ENCODE measurements around the gene HSP90AB1. TPM values are rescaled to one million over a fixed set of nuclear protein-coding genes. Genes with fewer than 3 reads are reported as not detected.

HSP90AB1 gene
- polyA plus RNA-seq, 1 donor from 2014 or later: 522 TPM

DNA sequence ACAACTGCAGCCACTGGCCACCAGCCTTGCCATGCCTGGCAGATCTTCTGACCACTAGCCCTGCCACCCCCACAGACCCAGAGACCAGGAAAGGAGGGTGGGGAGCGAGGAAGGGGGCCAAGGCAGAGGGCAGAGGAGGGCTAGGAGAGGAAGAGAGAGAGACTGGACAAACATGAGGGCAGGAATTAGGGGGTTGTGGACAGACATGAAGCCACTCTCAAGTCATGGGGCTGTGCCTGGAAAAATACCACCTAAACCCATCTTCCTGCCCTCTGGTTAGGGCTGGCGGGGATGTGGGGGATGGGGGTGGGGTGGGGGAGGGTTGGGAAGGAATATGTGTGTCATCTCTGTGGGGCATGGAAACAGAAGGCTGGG lies 25.0 kb upstream of the HSP90AB1 start:
- Histone ChIP-seq H3K9me3 (ENCODE audit: low read length) (no peaks in the 10 kb centered on the region), H3K4me2 (ENCODE audit: low read length) (no peak overlapping the region), H3F3A (ENCODE audit: insufficient read depth, low read length, poor library complexity, severe bottlenecking) (no peaks in the 10 kb centered on the region), H3K4me3 (ENCODE audit: low read length) (no peak overlapping the region), H3K27me3 (ENCODE audit: insufficient read depth, low read depth, low read length) (peaks cover 4% of the 10 kb centered on the region), H3K79me2 (replicated peaks; ENCODE audit: insufficient read depth, low read length) (peaks cover 3% of the 10 kb centered on the region), H3K9ac (ENCODE audit: low read length) (no peak overlapping the region), H2AFZ (ENCODE audit: low read depth, low read length) (no peak overlapping the region), H3K36me3 (ENCODE audit: insufficient read depth, low read length) (no peaks in the 10 kb centered on the region), H3K27ac (ENCODE audit: low read length) (no peak overlapping the region), H3K9me2 (ENCODE audit: insufficient read depth, low read length) (no peaks in the 10 kb centered on the region), H4K20me1 (ENCODE audit: insufficient read depth) (no peaks in the 10 kb centered on the region)
- TF ChIP-seq EZH2 (IDR thresholded peaks at IDR 0.05; ENCODE audit: borderline replicate concordance, insufficient read depth, low read length, poor library complexity, severe bottlenecking): no peak
- no peak for TF ChIP-seq TAF1 (IDR thresholded peaks at IDR 0.05; ENCODE audit: low read depth)
- TF ChIP-seq, protein P1, sequence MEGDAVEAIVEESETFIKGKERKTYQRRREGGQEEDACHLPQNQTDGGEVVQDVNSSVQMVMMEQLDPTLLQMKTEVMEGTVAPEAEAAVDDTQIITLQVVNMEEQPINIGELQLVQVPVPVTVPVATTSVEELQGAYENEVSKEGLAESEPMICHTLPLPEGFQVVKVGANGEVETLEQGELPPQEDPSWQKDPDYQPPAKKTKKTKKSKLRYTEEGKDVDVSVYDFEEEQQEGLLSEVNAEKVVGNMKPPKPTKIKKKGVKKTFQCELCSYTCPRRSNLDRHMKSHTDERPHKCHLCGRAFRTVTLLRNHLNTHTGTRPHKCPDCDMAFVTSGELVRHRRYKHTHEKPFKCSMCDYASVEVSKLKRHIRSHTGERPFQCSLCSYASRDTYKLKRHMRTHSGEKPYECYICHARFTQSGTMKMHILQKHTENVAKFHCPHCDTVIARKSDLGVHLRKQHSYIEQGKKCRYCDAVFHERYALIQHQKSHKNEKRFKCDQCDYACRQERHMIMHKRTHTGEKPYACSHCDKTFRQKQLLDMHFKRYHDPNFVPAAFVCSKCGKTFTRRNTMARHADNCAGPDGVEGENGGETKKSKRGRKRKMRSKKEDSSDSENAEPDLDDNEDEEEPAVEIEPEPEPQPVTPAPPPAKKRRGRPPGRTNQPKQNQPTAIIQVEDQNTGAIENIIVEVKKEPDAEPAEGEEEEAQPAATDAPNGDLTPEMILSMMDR (IDR thresholded peaks at IDR 0.05; ENCODE audit: poor library complexity, severe bottlenecking): no peak
- no peak for TF ChIP-seq POLR2AphosphoS5 (IDR thresholded peaks at IDR 0.05)
- TF ChIP-seq MXI1 (conservative IDR thresholded peaks at IDR 0.05; ENCODE audit: poor library complexity, severe bottlenecking): no peak
- TF ChIP-seq, protein P2, sequence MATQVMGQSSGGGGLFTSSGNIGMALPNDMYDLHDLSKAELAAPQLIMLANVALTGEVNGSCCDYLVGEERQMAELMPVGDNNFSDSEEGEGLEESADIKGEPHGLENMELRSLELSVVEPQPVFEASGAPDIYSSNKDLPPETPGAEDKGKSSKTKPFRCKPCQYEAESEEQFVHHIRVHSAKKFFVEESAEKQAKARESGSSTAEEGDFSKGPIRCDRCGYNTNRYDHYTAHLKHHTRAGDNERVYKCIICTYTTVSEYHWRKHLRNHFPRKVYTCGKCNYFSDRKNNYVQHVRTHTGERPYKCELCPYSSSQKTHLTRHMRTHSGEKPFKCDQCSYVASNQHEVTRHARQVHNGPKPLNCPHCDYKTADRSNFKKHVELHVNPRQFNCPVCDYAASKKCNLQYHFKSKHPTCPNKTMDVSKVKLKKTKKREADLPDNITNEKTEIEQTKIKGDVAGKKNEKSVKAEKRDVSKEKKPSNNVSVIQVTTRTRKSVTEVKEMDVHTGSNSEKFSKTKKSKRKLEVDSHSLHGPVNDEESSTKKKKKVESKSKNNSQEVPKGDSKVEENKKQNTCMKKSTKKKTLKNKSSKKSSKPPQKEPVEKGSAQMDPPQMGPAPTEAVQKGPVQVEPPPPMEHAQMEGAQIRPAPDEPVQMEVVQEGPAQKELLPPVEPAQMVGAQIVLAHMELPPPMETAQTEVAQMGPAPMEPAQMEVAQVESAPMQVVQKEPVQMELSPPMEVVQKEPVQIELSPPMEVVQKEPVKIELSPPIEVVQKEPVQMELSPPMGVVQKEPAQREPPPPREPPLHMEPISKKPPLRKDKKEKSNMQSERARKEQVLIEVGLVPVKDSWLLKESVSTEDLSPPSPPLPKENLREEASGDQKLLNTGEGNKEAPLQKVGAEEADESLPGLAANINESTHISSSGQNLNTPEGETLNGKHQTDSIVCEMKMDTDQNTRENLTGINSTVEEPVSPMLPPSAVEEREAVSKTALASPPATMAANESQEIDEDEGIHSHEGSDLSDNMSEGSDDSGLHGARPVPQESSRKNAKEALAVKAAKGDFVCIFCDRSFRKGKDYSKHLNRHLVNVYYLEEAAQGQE (IDR thresholded peaks at IDR 0.05; ENCODE audit: borderline replicate concordance): no peak
- TF ChIP-seq RAD21 (conservative IDR thresholded peaks at IDR 0.05): no peak
- TF ChIP-seq EP300 (conservative IDR thresholded peaks at IDR 0.05; ENCODE audit: poor library complexity, severe bottlenecking): no peak
- no peak for TF ChIP-seq SMC3 (conservative IDR thresholded peaks at IDR 0.05; ENCODE audit: poor library complexity)

DNA sequence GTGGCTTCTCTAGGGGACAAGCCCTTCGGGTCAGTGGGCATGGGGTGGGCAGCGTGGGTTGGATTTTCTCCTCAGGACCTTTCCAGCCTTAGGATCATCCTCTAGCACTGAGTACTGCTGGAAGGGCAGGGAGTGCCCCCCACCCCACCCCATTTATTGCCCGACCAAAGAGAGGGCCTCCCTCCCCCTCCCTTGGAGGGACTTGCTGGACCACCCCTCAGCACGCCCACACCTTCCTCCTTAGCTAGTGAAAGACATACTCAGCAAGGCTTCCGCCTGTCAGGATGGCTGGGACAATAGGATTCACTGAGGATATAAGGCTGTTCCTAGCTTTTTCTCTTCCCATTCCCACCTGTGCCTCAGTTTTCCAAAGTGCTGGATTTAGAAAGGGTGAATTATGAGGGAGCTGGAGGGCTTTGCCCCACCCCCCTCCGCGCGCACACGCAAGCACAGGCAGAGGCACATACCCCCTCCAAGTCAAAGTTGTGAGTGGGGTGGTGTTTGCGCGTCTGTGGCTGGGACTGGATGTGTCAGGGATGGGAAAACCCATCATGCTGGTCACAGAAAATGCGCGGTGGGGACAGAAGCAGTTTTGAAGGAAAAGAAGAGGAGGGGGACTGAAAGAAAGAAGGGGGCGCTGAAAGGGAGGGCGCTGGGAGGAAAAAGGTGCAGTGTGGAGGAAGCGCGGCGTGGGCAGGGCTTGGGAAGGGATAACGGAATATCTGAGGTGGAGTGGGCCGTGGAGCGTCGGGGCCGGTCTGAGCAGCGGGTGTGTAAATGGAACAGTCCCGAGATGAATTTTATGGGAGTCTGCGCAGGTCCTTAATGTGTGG lies 24.2 kb upstream of the HSP90AB1 start:
- H3K27me3 ChIP-seq (ENCODE audit: insufficient read depth, low read depth, low read length): peaks cover 4% of the 10 kb centered on the region
- H3K36me3 ChIP-seq (ENCODE audit: insufficient read depth, low read length): no peaks in the 10 kb centered on the region
- H3K9me3 ChIP-seq (ENCODE audit: low read length): no peaks in the 10 kb centered on the region
- peak overlapping the region; percentile 77 for H3K4me3 ChIP-seq (ENCODE audit: low read length)
- H2AFZ ChIP-seq (ENCODE audit: low read depth, low read length): peak overlapping the region; percentile 54
- peak overlapping the region; percentile 9 for H3K27ac ChIP-seq (ENCODE audit: low read length)
- H3F3A ChIP-seq (ENCODE audit: insufficient read depth, low read length, poor library complexity, severe bottlenecking): no peaks in the 10 kb centered on the region
- no peaks in the 10 kb centered on the region for H3K9me2 ChIP-seq (ENCODE audit: insufficient read depth, low read length)
- peak overlapping the region; percentile 50 for H3K9ac ChIP-seq (ENCODE audit: low read length)
- no peaks in the 10 kb centered on the region for H4K20me1 ChIP-seq (ENCODE audit: insufficient read depth)
- peaks cover 3% of the 10 kb centered on the region for H3K79me2 ChIP-seq (replicated peaks; ENCODE audit: insufficient read depth, low read length)
- peak overlapping the region; percentile 39 for H3K4me2 ChIP-seq (ENCODE audit: low read length)
- no peak for TF ChIP-seq RAD21 (conservative IDR thresholded peaks at IDR 0.05)
- TF ChIP-seq, protein P2 (IDR thresholded peaks at IDR 0.05; ENCODE audit: borderline replicate concordance): peak; percentile 42

Data from neural cell (in vitro differentiated cells).